SHP77 (cell line): ENCODE results near the gene KCND3.

Source experiments
- DNase-seq, 2 experiments: peaks; one replicate each; lab custom pipeline; 2025; lab: John Stamatoyannopoulos, UW

Gene KCND3

GRCh38 chr1:111911776-111912515 lies 77.5 kb downstream of the KCND3 start:
- DNase-seq, result no peak

- DNase-seq, result no peak
Observed at GRCh38 chr1:111911061-111911460, 78.4 kb downstream of the KCND3 start.

GRCh38 chr1:111909030-111909429 lies 80.4 kb downstream of the KCND3 start:
- peak in 1 of 2 experiments; percentile 27 for DNase-seq

GRCh38 chr1:111908011-111908621 lies 81.4 kb downstream of the KCND3 start:
- DNase-seq, result no peak

GRCh38 chr1:111907321-111907720 lies 82.1 kb downstream of the KCND3 start:
- DNase-seq, result no peak

GRCh38 chr1:111906816-111907215 lies 82.7 kb downstream of the KCND3 start:
- no peak for DNase-seq

GRCh38 chr1:111906111-111906510 lies 83.4 kb downstream of the KCND3 start:
- no peak for DNase-seq

GRCh38 chr1:111904478-111905218 lies 84.8 kb downstream of the KCND3 start:
- peak; percentile 97 to 98 for DNase-seq

GRCh38 chr1:111903871-111904449 lies 85.5 kb downstream of the KCND3 start:
- no peak for DNase-seq

GRCh38 chr1:111903148-111903870 lies 86.2 kb downstream of the KCND3 start:
- peak in 1 of 2 experiments; percentile 35 for DNase-seq

GRCh38 chr1:111895469-111895868 lies 94.0 kb downstream of the KCND3 start:
- DNase-seq, result no peak

- DNase-seq, result no peak
Observed at GRCh38 chr1:111895017-111895416, 94.5 kb downstream of the KCND3 start.

- DNase-seq, result no peak
Observed at GRCh38 chr1:111894497-111894896, 95.0 kb downstream of the KCND3 start.

GRCh38 chr1:111891566-111891965 lies 97.9 kb downstream of the KCND3 start:
- DNase-seq, result no peak

- DNase-seq, result no peak
Observed at GRCh38 chr1:111888740-111889376, 100.6 kb downstream of the KCND3 start.

- DNase-seq, result no peak
Observed at GRCh38 chr1:111887875-111888274, 101.6 kb downstream of the KCND3 start.

- no peak for DNase-seq
Observed at GRCh38 chr1:111887385-111887784, 102.1 kb downstream of the KCND3 start.

- no peak for DNase-seq
Observed at GRCh38 chr1:111886741-111887140, 102.7 kb downstream of the KCND3 start.

GRCh38 chr1:111884772-111885443 lies 104.6 kb downstream of the KCND3 start:
- DNase-seq, result no peak

- DNase-seq, result no peak
Observed at GRCh38 chr1:111882986-111883560, 106.4 kb downstream of the KCND3 start.
